Astrocyte of the spinal cord (primary cell): ENCODE results near the gene ZNRD2.

Experiments
- DNase-seq: peaks from one replicate; pipeline ENCODE4 v3.0.0; 2011; ENCODE audit warnings: low read depth, low spot score
- H3K4me3 ChIP-seq: 2 replicates; pipeline ENCODE4 v1.5.1; 2011; ENCODE audit warnings: low read depth, mild to moderate bottlenecking, low read length, moderate library complexity
- CTCF ChIP-seq: IDR thresholded peaks from 2 replicates; pipeline ENCODE4 v1.5.1; 2012; ENCODE audit warnings: low read depth, mild to moderate bottlenecking, low read length, inconsistent platforms
- in situ Hi-C: cut with HindIII; loops from 2 replicates; pipeline ENCODE4 v1.10.0; 2017; ENCODE audit warnings: low sequenced_read_pairs

Gene ZNRD2

DNA sequence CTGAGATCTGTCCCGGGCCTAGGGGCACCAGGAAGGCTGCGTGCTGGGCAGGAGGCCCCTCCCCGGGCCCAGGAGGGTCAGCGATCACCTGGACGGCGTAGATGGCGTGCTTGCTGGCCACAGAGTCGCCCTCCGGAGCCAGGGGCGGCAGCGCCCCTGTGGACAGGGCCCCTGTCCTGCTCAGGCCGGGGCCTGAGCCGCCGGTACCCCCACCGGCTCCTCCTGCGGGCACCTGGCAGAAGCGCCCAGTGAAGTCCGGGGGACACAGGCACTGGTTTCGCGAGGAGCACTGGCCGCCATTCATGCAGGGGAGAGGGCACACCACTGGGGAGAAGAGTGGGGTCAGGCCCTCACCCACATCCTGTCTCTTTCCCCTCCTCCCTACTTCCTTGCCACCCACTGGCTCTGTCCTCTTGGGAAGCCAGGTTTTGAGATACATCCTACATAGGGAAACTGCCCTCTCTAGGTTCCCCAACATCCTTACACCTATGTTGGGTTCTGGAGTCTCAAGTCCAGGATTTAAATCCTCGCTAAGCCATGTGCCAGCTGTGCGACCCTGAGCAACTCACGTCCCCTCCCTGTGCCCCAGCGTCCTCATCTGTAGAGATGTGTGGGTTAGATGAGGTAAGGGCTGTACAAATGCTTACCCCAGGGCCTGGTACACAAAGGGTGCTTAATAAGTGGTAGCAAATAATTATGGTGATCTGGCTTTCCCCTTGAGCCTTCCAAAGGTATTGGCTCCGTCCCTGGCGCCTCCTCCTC lies 16.0 kb upstream of the ZNRD2 start:
- TF ChIP-seq CTCF: no peak
- in situ Hi-C loops: no loop called here
- no peak overlapping the region for H3K4me3 ChIP-seq
- DNase-seq: no peak

- no peak overlapping the region for H3K4me3 ChIP-seq
Observed at GRCh38 chr11:65554842-65555430, 15.3 kb upstream of the ZNRD2 start.

DNA sequence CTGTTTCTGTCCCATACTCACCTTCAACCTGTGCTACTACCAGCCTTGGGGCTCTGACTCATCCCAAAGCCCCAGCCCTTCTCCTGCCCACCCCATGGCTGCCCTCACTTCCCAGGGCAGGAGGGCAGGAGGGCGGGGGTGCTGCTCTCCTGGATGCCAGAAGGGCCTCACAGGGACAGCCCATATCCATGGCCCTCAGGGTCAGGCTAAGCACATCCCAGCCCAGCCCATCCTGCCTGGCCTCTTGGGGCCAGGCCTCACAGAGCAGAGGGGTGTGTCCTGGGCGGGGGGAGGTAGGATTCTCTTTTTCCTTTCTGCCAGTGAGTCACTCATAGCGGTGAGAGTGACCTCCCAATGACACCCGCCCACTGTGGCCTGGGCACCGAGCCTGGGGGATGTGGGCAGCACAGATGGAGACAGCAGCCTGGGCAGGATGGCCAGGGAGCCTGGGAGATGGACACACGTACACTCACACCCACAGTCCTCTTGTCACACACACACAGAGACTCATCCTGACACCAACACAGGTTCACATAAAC lies 14.5 kb upstream of the ZNRD2 start:
- no peak for TF ChIP-seq CTCF
- H3K4me3 ChIP-seq: peak overlapping the region; percentile 72
- peak; percentile 90 for DNase-seq
- in situ Hi-C loops: no loop called here

More at GRCh38 chr11:65554842-65555430, 15.3 kb upstream of the ZNRD2 start:
- in situ Hi-C loops: no loop called here
- no peak for DNase-seq
- TF ChIP-seq CTCF: no peak

DNA sequence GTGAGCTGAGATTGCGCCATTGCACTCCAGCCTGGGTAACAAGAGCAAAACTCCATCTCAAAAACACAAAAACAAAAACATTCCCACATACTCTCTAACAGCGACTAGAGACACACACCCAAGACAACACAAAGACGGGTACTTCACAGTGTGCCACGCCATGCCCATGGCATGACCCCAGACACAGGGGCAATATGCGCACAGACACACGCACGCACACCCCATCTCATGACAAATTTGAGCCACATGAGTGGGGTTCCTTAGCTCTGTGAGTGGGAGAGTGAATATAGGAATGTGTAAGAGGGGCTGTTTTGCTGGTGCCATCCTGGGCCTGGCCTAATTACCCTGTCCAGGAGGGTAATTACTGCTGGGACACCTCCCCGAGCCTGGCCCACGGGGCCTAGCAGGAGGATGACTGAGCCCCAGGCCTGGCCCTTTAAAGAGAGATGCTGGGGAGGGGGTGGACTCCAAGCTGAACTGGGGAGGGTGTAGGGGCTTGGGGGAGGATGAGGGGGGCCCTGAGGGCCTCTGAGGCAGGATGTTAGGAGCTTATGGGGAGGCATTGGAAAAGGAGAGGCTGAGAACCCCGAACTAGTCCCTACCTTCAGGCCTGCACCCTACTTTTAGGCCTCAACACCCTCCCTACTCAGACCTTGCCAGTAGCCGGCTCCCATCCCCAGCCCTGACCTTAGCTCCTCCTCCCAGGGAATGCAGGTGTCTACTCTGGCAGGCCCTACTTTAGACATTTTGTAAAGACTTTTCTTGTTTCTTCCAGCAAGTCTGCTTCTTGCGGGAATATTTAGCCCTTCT lies 13.6 kb upstream of the ZNRD2 start:
- peak overlapping the region; percentile 72 for H3K4me3 ChIP-seq
- DNase-seq: no peak

GRCh38 chr11:65557280-65558001 lies 12.8 kb upstream of the ZNRD2 start:
- in situ Hi-C loops: no loop called here
- DNase-seq: no peak
- no peak for TF ChIP-seq CTCF
- H3K4me3 ChIP-seq: peak overlapping the region; percentile 72

More for the DNA sequence above, 13.6 kb upstream of the ZNRD2 start:
- TF ChIP-seq CTCF: no peak
- in situ Hi-C loops: no loop called here
